Measurements from ENCODE around the gene SEPHS2.
"Not testable (repeated sequence)": the region's sequence is repeated elsewhere in the genome, so short reads cannot be mapped to it uniquely, and the experiment has no call there.

SEPHS2 gene
- 12.2 to 26.8 reads per million in 2 donors for total RNA-seq

- DNase-seq, result peak; percentile 79 to 98 (median 92)
Measured at GRCh38 chr16:30445408-30446202, at the start of gene SEPHS2. Gene SEPHS2 (minus strand): TSS chr16:30445874. CDS start chr16:30445727, 147 bp downstream.

- no peak for DNase-seq
Measured at GRCh38 chr16:30494709-30495108, 49.0 kb upstream of the SEPHS2 start.

GRCh38 chr16:30493941-30494488, 48.3 kb upstream of the SEPHS2 start:
- no peak for DNase-seq

GRCh38 chr16:30491744-30492308, 46.2 kb upstream of the SEPHS2 start:
- DNase-seq, result no peak

- no peak for DNase-seq
Measured at GRCh38 chr16:30491229-30491628, 45.6 kb upstream of the SEPHS2 start.

GRCh38 chr16:30490210-30490609, 44.5 kb upstream of the SEPHS2 start:
- no peak for DNase-seq

GRCh38 chr16:30488764-30489605, 43.3 kb upstream of the SEPHS2 start:
- no peak for DNase-seq

GRCh38 chr16:30485818-30486436, 40.3 kb upstream of the SEPHS2 start:
- no peak for DNase-seq

- DNase-seq, result no peak
Measured at GRCh38 chr16:30484887-30485286, 39.2 kb upstream of the SEPHS2 start.

- peak in 1 of 5 experiments; percentile 48 for DNase-seq
Measured at GRCh38 chr16:30482366-30482765, 36.7 kb upstream of the SEPHS2 start.

- no peak for DNase-seq
Measured at GRCh38 chr16:30481381-30481780, 35.7 kb upstream of the SEPHS2 start.

- no peak for DNase-seq
Measured at GRCh38 chr16:30478766-30479478, 33.2 kb upstream of the SEPHS2 start.

GRCh38 chr16:30477773-30478172, 32.1 kb upstream of the SEPHS2 start:
- DNase-seq, result not testable (repeated sequence)

- no peak for DNase-seq
Measured at GRCh38 chr16:30476991-30477390, 31.3 kb upstream of the SEPHS2 start.

- no peak for DNase-seq
Measured at GRCh38 chr16:30474684-30475083, 29.0 kb upstream of the SEPHS2 start.

- DNase-seq, result peak in 1 of 5 experiments; percentile 33
Measured at GRCh38 chr16:30474074-30474452, 28.4 kb upstream of the SEPHS2 start.

GRCh38 chr16:30473231-30474073, 27.8 kb upstream of the SEPHS2 start:
- DNase-seq, result peak in 4 of 5 experiments; percentile 36 to 64 (median 58)

- DNase-seq, result peak; percentile 35 to 98 (median 68)
Measured at GRCh38 chr16:30472328-30472942, 26.8 kb upstream of the SEPHS2 start, which contains the start of gene ITGAL. Gene ITGAL (plus strand): TSS chr16:30472742. CDS start chr16:30472838, 96 bp downstream.

GRCh38 chr16:30470632-30470995, 24.9 kb upstream of the SEPHS2 start:
- DNase-seq, result no peak

- DNase-seq, result peak in 1 of 5 experiments; percentile 64
Measured at GRCh38 chr16:30470170-30470512, 24.5 kb upstream of the SEPHS2 start.
